B cell (primary cell): Measurements from ENCODE around the gene ENO2.

Experiments
- CTCF ChIP-seq: fragments of 200-600 bp; IDR thresholded peaks from one replicate; pipeline ENCODE4 v1.8.0; 2022; ENCODE audit warnings: antibody characterized with exemption, mild to moderate bottlenecking
- EZH2 ChIP-seq: IDR thresholded peaks from 2 replicates; pipeline ENCODE4 v1.6.1; 2012; ENCODE audit warnings: borderline replicate concordance, low read depth, mild to moderate bottlenecking, moderate library complexity, low read length; ENCODE audit not compliant: insufficient read depth, poor library complexity, severe bottlenecking

- TF ChIP-seq CTCF, result no peak
- no peak for TF ChIP-seq EZH2
These were observed 13.8 kb downstream of the ENO2 start for GRCh38 chr12:6928022-6928702.
